ENCODE results near the gene NANOS2. TPM values are rescaled to one million over a fixed set of nuclear protein-coding genes. Genes with fewer than 3 reads are reported as not detected.

Gene NANOS2
- total and polyA plus RNA-seq, 9 donors: not detected

DNA sequence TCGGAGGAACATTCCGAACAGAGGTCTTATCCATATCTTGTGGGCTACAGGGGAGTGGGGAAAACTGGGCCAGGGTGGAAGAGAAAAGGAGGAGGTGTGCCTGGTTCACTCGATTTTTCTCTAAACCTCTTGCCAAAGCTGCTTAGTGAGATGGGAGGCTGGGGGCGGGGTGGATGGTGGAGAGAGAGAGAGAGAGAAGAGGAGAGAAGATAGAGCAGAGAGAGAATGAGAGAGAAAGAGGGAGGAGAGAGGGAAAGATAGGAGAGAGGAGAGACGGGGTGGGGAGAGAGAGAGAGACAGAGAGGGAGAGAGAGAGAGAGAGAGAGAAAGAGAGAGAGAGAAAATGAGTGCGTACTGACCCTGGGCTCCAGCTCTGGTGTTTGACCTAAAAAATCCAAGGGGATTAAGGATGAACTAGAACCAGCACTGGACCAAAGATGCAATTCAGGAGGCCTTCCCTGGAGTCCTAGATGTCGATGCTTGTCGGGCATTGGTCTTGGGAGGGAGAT lies 45.0 kb upstream of the NANOS2 start:
- intact Hi-C loops (cut with DNase I): no loop called here
- DNase-seq: no peak
- Histone ChIP-seq H3K36me3 (no peaks in the 10 kb centered on the region), H3K4me1 (ENCODE audit: insufficient read depth) (no peaks in the 10 kb centered on the region), H3K27ac (no peak overlapping the region), H3K4me3 (no peak overlapping the region), H3K9me3 (peaks cover 0 to 3% of the 10 kb centered on the region in 2 donors), H3K27me3 (no peaks in the 10 kb centered on the region)
- TF ChIP-seq, protein P1, sequence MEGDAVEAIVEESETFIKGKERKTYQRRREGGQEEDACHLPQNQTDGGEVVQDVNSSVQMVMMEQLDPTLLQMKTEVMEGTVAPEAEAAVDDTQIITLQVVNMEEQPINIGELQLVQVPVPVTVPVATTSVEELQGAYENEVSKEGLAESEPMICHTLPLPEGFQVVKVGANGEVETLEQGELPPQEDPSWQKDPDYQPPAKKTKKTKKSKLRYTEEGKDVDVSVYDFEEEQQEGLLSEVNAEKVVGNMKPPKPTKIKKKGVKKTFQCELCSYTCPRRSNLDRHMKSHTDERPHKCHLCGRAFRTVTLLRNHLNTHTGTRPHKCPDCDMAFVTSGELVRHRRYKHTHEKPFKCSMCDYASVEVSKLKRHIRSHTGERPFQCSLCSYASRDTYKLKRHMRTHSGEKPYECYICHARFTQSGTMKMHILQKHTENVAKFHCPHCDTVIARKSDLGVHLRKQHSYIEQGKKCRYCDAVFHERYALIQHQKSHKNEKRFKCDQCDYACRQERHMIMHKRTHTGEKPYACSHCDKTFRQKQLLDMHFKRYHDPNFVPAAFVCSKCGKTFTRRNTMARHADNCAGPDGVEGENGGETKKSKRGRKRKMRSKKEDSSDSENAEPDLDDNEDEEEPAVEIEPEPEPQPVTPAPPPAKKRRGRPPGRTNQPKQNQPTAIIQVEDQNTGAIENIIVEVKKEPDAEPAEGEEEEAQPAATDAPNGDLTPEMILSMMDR (IDR thresholded peaks at IDR 0.05): no peak
- no peak for TF ChIP-seq EP300 (IDR thresholded peaks at IDR 0.05)
- no peak for TF ChIP-seq POLR2A (IDR thresholded peaks at IDR 0.05)
- 53 to 63% (median 54%) methylated on average over 8 of the region's 8 CpGs for WGBS, 3 donors

DNA sequence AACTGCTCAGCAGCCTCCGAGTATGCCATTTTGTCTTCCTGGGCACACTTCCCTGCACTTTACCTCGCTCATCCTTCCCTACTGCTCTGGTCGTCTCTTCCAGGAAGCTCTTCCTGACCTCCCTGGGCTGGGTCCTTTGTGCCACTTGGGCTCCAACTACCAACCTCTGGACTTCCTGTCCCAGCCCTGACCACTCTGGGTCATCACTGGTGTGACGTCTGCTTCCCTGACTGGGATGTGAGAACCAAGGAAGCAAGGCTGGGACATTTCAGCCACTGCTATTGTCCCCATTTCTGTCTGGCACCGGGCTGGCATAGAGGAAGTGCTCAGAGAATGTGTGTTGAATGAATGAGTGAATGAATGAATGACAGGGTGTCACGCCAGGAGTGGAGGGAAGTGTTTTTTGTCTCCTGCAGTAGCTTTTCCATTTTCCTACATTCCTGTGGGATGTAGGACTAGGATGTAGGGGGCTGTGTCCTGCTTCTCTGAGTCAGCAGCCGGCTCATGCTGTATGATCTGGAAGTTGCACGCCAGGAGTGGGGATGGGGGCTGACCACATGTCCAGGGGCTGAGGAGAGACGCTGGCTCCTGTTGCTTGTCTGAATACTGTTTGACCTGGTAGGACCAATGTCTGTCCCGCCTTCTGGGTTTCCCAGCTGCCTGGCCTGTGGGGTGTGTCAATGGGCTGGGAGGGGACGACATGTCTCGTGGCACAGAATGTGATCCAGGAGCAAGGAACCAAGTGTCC lies 44.4 kb upstream of the NANOS2 start:
- TF ChIP-seq POLR2A (IDR thresholded peaks at IDR 0.05): no peak
- WGBS, 3 donors: 60 to 70% (median 61%) methylated on average over 12 of the region's 12 CpGs
- no peaks in the 10 kb centered on the region for H3K36me3 ChIP-seq
- H3K27me3 ChIP-seq: no peaks in the 10 kb centered on the region
- no peak for DNase-seq
- no peak overlapping the region for H3K27ac ChIP-seq
- no peaks in the 10 kb centered on the region for H3K4me1 ChIP-seq (ENCODE audit: insufficient read depth)
- intact Hi-C loops (cut with DNase I): no loop called here
- peaks cover 0 to 3% of the 10 kb centered on the region in 2 donors for H3K9me3 ChIP-seq
- no peak overlapping the region for H3K4me3 ChIP-seq

DNA sequence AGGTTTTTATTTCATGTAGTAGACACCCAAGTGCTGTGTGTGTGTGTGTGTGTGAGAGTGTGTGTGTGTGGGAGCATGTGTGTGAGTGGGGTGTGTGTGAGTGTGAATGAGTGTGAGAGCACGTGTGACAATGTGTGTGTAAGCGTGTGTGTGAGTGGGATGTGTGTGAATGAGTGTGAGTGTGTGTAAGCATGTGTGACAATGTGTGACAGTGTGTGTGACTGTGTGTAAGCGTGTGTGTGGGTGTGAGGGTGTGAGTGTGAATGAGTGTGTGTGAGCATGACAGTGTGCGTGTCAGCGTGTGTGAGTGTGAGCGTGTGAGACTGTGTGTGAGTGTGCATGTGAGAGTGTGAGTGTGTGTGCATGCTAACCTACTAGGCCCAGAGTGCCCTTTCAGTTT lies 43.7 kb upstream of the NANOS2 start:
- H3K9me3 ChIP-seq: peaks cover 0 to 3% of the 10 kb centered on the region in 2 donors
- no peaks in the 10 kb centered on the region for H3K27me3 ChIP-seq
- intact Hi-C loops (cut with DNase I): no loop called here
- H3K4me3 ChIP-seq: no peak overlapping the region
- H3K36me3 ChIP-seq: no peaks in the 10 kb centered on the region
- no peak overlapping the region for H3K27ac ChIP-seq
- DNase-seq: no peak
- no peak for TF ChIP-seq POLR2A (IDR thresholded peaks at IDR 0.05)
- no peak for TF ChIP-seq EP300 (IDR thresholded peaks at IDR 0.05)
- TF ChIP-seq, protein P1 (IDR thresholded peaks at IDR 0.05): no peak
- no peaks in the 10 kb centered on the region for H3K4me1 ChIP-seq (ENCODE audit: insufficient read depth)
- 75 to 90% (median 87%) methylated on average over 6 of the region's 6 CpGs for WGBS, 3 donors

- Histone ChIP-seq H3K4me1 (ENCODE audit: insufficient read depth) (no peaks in the 10 kb centered on the region), H3K4me3 (no peak overlapping the region), H3K36me3 (no peaks in the 10 kb centered on the region), H3K27ac (no peak overlapping the region), H3K9me3 (peaks cover 0 to 3% of the 10 kb centered on the region in 2 donors), H3K27me3 (no peaks in the 10 kb centered on the region)
- TF ChIP-seq POLR2A (IDR thresholded peaks at IDR 0.05) (no peak), EP300 (IDR thresholded peaks at IDR 0.05) (no peak)
- TF ChIP-seq, protein P1 (IDR thresholded peaks at IDR 0.05): no peak
- intact Hi-C loops (cut with DNase I): no loop called here
- WGBS, 3 donors: 53 to 56% (median 53%) methylated on average over 13 of the region's 13 CpGs
- peak in 1 of 5 donors; percentile 35 for DNase-seq
These were observed 41.5 kb upstream of the NANOS2 start for GRCh38 chr19:45955905-45956608.
